DND-41 (cell line): ENCODE results near the gene CIB1.
A peak's percentile ranks its signal among the peaks of the same experiment; 100 is the strongest.

Experiments used
- ATAC-seq: fragments of 200-7000 bp; cut with Tn5 transposase; 3 replicates; pipeline ENCODE4 v1.9.1; 2021; ENCODE audit warnings: low read depth; ENCODE audit not compliant: insufficient read depth
- DNase-seq: peaks from one replicate; pipeline ENCODE4 v3.0.0-alpha.2; 2020
- H2AFZ ChIP-seq: 2 replicates; pipeline ENCODE4 v1.6.0; 2012; ENCODE audit warnings: low read depth, low read length
- H3K27ac ChIP-seq: 2 replicates; pipeline ENCODE4 v1.5.1; 2012; ENCODE audit warnings: low read length, inconsistent platforms
- H3K27me3 ChIP-seq: fragments of 200-600 bp; sonication (generic); 2 replicates; pipeline ENCODE4 v1.6.0; 2012; ENCODE audit warnings: low read length, mild to moderate bottlenecking, inconsistent platforms; ENCODE audit not compliant: insufficient read depth, poor library complexity
- H3K36me3 ChIP-seq: 2 replicates; pipeline ENCODE4 v1.5.1; 2012; ENCODE audit warnings: low read length, inconsistent platforms; ENCODE audit not compliant: insufficient read depth
- H3K4me1 ChIP-seq: 2 replicates; pipeline ENCODE4 v1.5.1; 2012; ENCODE audit warnings: mild to moderate bottlenecking, low read length; ENCODE audit not compliant: insufficient read depth
- H3K4me2 ChIP-seq: 2 replicates; pipeline ENCODE4 v1.6.0; 2012; ENCODE audit warnings: mild to moderate bottlenecking, moderate library complexity, low read length, inconsistent platforms; ENCODE audit not compliant: insufficient read depth
- H3K4me3 ChIP-seq, 2 experiments: fragments of 200-600 bp in 1 of 2; shearing (Covaris generic) in 1 of 2; 2 replicates each; pipeline ENCODE4 v1.5.1; 2012 to 2016; ENCODE audit warnings: inconsistent platforms in 2 of 2, low read length in 2 of 2, mild to moderate bottlenecking in 2 of 2, low read depth in 1 of 2, moderate library complexity in 1 of 2
- H3K79me2 ChIP-seq: 2 replicates; pipeline ENCODE4 v1.6.0; 2012; ENCODE audit warnings: low read length, inconsistent platforms; ENCODE audit not compliant: insufficient read depth
- H3K9ac ChIP-seq: 2 replicates; pipeline ENCODE4 v1.6.0; 2012; ENCODE audit warnings: low read depth, mild to moderate bottlenecking, inconsistent platforms, low read length, moderate library complexity
- H3K9me3 ChIP-seq: 2 replicates; pipeline ENCODE4 v1.5.1; 2012; ENCODE audit warnings: low read length, moderate library complexity, mild to moderate bottlenecking, inconsistent platforms; ENCODE audit not compliant: insufficient read depth, severe bottlenecking
- H4K20me1 ChIP-seq: 2 replicates; pipeline ENCODE4 v1.6.0; 2012; ENCODE audit warnings: low read length; ENCODE audit not compliant: insufficient read depth
- EZH2 ChIP-seq: IDR thresholded peaks from 3 replicates; pipeline ENCODE4 v1.6.1; 2012; ENCODE audit warnings: borderline replicate concordance, low read depth, mild to moderate bottlenecking, moderate library complexity, low read length, inconsistent platforms; ENCODE audit not compliant: severe bottlenecking
- TF ChIP-seq, protein P1 (sequence below): IDR thresholded peaks from 2 replicates; pipeline ENCODE4 v1.5.1; 2012; ENCODE audit warnings: borderline replicate concordance, low read length, moderate library complexity, mild to moderate bottlenecking; ENCODE audit not compliant: poor library complexity, severe bottlenecking; ENCODE audit errors: extremely low read depth

CIB1 gene

DNA sequence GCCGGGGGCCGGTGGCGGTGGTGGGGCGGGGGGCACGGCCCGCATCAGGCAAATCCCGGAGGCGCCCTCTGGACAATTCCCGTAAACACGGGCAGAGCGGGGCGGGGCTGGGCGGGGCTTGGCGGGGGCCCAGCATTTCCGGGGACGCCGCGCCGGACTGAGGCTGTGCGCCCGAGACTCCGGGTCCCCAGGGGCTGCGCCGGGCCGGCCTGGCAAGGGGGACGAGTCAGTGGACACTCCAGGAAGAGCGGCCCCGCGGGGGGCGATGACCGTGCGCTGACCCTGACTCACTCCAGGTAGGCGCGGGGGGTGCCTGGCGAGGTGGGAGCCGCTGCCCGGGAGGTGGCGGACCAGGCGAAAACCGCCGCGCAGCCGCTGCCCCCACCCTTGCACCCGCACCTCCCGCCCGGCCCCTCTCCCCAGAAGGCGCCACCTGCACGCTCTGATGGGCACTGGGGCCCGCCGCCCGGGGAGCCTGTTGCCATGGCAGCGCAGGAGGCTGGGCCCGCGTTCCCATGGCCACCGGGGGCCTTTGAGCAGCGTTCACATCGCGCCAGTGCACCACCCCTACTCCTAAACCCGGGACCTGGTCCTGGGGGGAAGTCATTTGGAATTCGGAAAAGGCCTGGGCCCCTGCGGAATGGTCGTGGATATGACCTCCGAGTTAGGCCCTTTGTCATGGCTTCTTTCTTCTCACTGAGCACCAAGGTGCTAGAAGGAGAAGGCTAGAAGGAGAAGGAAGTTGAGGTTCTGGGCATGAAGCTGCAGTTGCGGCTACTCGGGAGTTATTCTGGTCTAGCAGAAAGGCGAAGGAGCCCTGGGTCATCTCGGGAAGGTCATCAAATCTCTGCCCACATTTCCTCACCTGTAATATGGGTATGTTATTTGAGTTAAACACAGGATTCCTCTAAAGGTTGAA lies 48.7 kb downstream of the CIB1 start:
- TF ChIP-seq, protein P1, sequence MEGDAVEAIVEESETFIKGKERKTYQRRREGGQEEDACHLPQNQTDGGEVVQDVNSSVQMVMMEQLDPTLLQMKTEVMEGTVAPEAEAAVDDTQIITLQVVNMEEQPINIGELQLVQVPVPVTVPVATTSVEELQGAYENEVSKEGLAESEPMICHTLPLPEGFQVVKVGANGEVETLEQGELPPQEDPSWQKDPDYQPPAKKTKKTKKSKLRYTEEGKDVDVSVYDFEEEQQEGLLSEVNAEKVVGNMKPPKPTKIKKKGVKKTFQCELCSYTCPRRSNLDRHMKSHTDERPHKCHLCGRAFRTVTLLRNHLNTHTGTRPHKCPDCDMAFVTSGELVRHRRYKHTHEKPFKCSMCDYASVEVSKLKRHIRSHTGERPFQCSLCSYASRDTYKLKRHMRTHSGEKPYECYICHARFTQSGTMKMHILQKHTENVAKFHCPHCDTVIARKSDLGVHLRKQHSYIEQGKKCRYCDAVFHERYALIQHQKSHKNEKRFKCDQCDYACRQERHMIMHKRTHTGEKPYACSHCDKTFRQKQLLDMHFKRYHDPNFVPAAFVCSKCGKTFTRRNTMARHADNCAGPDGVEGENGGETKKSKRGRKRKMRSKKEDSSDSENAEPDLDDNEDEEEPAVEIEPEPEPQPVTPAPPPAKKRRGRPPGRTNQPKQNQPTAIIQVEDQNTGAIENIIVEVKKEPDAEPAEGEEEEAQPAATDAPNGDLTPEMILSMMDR: no peak
- peak; percentile 42 for TF ChIP-seq EZH2
- Histone ChIP-seq H3K36me3 (no peaks in the 10 kb centered on the region), H3K79me2 (no peaks in the 10 kb centered on the region), H3K4me2 (peak overlapping the region; percentile 56; the same call in 1 of the 2 replicates), H3K9me3 (no peaks in the 10 kb centered on the region), H4K20me1 (no peaks in the 10 kb centered on the region), H3K9ac (0 out of 2 replicates have a peak overlapping the region, but pooled peaks have one; percentile 21), H3K4me1 (peaks cover 9% of the 10 kb centered on the region), H3K4me3 (peak overlapping the region in 1 of 2 experiments; percentile 18; a peak in 1 of 4 replicates), H3K27me3 (peaks cover 20% of the 10 kb centered on the region), H2AFZ (no peak overlapping the region), H3K27ac (no peak overlapping the region)
- ATAC-seq: peak; percentile 88
- peak; percentile 53 for DNase-seq

DNA sequence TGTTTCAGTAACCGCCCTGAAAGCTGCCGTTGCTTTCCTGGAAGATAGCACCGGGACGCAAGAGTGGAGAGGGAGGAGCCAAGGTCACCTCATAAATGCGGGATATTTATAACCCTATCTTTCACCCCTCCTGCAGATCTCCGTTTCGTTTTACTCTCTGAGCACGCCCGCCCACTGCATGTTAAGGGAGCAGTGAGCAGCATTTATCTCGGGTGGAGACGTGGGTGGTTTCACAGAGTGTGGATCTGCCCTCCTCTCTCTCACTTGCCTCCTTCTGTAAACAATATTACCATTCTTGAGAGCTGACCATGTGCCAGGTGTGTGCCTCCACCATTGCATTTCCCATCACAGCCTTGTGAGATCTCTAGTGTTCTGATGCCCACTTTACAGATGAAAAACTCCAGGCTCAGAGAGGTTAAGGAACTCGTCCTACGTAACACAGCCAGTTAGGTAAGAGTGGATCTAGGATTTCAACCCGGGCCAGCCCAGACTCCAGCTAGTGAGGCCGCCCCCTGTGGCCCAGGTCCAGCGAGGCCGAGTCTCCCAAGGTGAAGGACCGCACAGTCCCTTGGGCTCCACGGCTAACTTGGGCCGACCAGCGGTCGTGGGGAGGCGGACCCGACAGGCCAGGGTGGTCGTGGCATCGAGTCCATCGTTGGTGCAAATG lies 49.5 kb downstream of the CIB1 start:
- no peaks in the 10 kb centered on the region for H3K79me2 ChIP-seq
- H3K4me2 ChIP-seq: no peak overlapping the region
- H3K27ac ChIP-seq: no peak overlapping the region
- no peaks in the 10 kb centered on the region for H3K9me3 ChIP-seq
- peaks cover 20% of the 10 kb centered on the region for H3K27me3 ChIP-seq
- H3K4me1 ChIP-seq: peaks cover 9% of the 10 kb centered on the region
- no peak for ATAC-seq
- no peak overlapping the region for H3K4me3 ChIP-seq
- H3K36me3 ChIP-seq: no peaks in the 10 kb centered on the region
- no peak overlapping the region for H3K9ac ChIP-seq
- H4K20me1 ChIP-seq: no peaks in the 10 kb centered on the region
- DNase-seq: no peak
- H2AFZ ChIP-seq: no peak overlapping the region
- TF ChIP-seq, protein P1: no peak
- no peak for TF ChIP-seq EZH2

DNA sequence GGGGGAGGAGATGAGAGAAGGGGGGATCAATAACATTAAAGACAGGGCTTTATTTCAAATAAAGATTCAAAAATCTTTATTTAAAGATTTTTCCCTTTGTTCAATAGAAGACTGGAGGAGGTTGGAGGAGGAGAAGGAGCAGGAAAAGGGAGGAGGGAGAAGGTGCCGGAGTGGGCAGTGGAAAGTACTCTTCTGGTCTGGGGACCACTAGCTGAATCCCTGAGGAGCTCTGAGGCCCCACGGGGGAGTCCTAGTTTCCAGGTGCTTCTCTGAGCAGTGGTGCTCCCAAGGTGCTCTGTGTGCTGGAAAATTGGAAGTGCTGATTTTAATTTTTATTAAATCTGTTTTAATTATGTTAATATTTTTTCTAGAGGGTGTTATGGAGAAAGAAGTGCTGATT lies 52.0 kb downstream of the CIB1 start:
- no peaks in the 10 kb centered on the region for H3K9me3 ChIP-seq
- no peaks in the 10 kb centered on the region for H4K20me1 ChIP-seq
- TF ChIP-seq, protein P1: no peak
- TF ChIP-seq EZH2: no peak
- no peak overlapping the region for H2AFZ ChIP-seq
- no peak overlapping the region for H3K4me2 ChIP-seq
- ATAC-seq (no peak), DNase-seq (no peak)
- H3K79me2 ChIP-seq: no peaks in the 10 kb centered on the region
- H3K4me3 ChIP-seq: no peak overlapping the region
- no peak overlapping the region for H3K27ac ChIP-seq
- peaks cover 23% of the 10 kb centered on the region for H3K27me3 ChIP-seq
- peaks cover 9% of the 10 kb centered on the region for H3K4me1 ChIP-seq
- no peak overlapping the region for H3K9ac ChIP-seq
- H3K36me3 ChIP-seq: no peaks in the 10 kb centered on the region
